Ectodermal cell (in vitro differentiated cells): ENCODE data around the gene SCN9A.
"Not testable (repeated sequence)": the region's sequence is repeated elsewhere in the genome, so short reads cannot be mapped to it uniquely, and the experiment has no call there.

ENCODE experiments used
- H3K27ac ChIP-seq: 2 replicates; pipeline ENCODE4 v1.7.0; 2013; ENCODE audit warnings: mild to moderate bottlenecking, low read depth, low read length; ENCODE audit not compliant: insufficient read depth, poor library complexity, severe bottlenecking
- H3K27me3 ChIP-seq: 2 replicates; pipeline ENCODE4 v1.7.0; 2013; ENCODE audit warnings: mild to moderate bottlenecking, low read length; ENCODE audit not compliant: insufficient read depth, control insufficient read depth, poor library complexity, severe bottlenecking
- H3K36me3 ChIP-seq: one replicate; pipeline ENCODE4 v1.7.0; 2013; ENCODE audit warnings: low read length; ENCODE audit not compliant: control insufficient read depth, insufficient read depth
- H3K4me1 ChIP-seq: one replicate; pipeline ENCODE4 v1.7.0; 2013; ENCODE audit warnings: low read length; ENCODE audit not compliant: control insufficient read depth, insufficient read depth
- H3K4me3 ChIP-seq: 2 replicates; pipeline ENCODE4 v1.7.0; 2013; ENCODE audit warnings: low read depth, low read length, control low read depth; ENCODE audit not compliant: insufficient read depth
- H3K9me3 ChIP-seq: 2 replicates; pipeline ENCODE4 v1.7.0; 2013; ENCODE audit warnings: mild to moderate bottlenecking, low read length, moderate library complexity; ENCODE audit not compliant: control insufficient read depth
- WGBS, 2 experiments: methylation state at CpG; one replicate each; pipeline ENCODE4 v1.1.7; 2013; ENCODE audit warnings: missing lambda C conversion rate in 2 of 2; 5-methylcytosine and 5-hydroxymethylcytosine counted together

The SCN9A gene

GRCh38 chr2:166233244-166233643, 142.5 kb downstream of the SCN9A start:
- H3K9me3 ChIP-seq, result no peaks in the 10 kb centered on the region
- H3K27ac ChIP-seq, result no peak overlapping the region
- no peaks in the 10 kb centered on the region for H3K27me3 ChIP-seq
- H3K4me3 ChIP-seq, result no peak overlapping the region
- H3K36me3 ChIP-seq, result no peaks in the 10 kb centered on the region
- WGBS, 2 experiments, result 100% methylated on average over 2 of the region's 2 CpGs; no CpG with 5 or more reads in 1 of the 2 experiments
- H3K4me1 ChIP-seq, result no peaks in the 10 kb centered on the region

DNA sequence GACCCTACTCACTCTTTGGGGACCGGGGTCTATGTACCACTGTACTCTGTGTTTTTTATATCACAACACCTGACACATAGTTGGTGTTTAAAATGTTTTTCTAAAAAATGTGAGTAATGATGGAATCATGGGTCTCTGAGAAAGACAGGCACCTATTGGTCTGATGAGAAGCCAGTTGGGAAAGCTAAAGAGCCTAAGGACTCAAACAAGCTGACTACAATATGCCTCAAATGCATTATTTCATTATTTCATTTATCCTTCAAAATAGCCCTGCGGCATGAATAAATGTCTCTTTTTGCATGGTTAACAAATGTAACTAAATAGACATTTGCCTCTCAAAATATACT, 145.0 kb downstream of the SCN9A start:
- no peaks in the 10 kb centered on the region for H3K4me1 ChIP-seq
- WGBS, 2 experiments, result 47 to 83% methylated on average over 1 to 2 of the region's 2 CpGs
- H3K27me3 ChIP-seq, result no peaks in the 10 kb centered on the region
- H3K9me3 ChIP-seq, result no peaks in the 10 kb centered on the region
- H3K27ac ChIP-seq, result no peak overlapping the region
- no peaks in the 10 kb centered on the region for H3K36me3 ChIP-seq
- H3K4me3 ChIP-seq, result no peak overlapping the region

DNA sequence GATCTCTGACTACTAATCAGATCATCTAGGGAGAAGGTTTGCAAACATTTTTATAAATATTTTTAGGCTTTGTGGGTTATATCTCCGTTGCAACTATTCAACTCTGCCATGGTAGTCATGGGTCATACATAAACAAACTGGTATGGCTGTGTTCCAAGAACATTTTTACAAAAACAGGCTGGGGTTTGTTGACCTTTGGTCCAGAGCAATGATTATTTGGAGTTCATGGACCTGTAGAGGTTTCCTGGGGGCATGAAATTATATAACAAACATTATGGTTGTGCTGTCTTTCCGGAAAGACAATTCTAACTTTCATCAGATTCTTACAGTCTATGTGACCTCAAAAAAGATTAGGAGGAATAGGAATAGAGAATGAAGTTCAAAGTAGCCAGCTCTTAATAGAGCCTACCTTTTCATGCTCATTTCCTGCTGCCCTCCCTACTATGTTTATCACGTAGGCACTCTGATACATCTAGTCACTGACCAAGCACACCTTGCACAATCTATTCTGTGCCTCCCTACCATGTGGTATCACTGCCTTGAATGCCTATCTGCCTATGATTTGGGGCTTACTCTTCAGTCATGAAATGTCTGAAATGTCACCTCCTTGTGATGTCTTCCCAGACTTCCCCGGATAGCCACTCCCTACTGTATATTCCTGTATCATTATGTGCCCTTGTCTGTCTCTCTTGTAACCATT, 145.6 kb downstream of the SCN9A start:
- no peaks in the 10 kb centered on the region for H3K9me3 ChIP-seq
- H3K27me3 ChIP-seq, result no peaks in the 10 kb centered on the region
- no peaks in the 10 kb centered on the region for H3K36me3 ChIP-seq
- 88 to 91% methylated on average over 3 to 4 of the region's 4 CpGs for WGBS, 2 experiments
- H3K27ac ChIP-seq, result no peak overlapping the region
- H3K4me1 ChIP-seq, result no peaks in the 10 kb centered on the region
- no peak overlapping the region for H3K4me3 ChIP-seq

- no peaks in the 10 kb centered on the region for H3K9me3 ChIP-seq
- H3K27ac ChIP-seq, result no peak overlapping the region
These were observed 146.1 kb downstream of the SCN9A start for GRCh38 chr2:166229678-166230023.

GRCh38 chr2:166224197-166224596, 151.5 kb downstream of the SCN9A start:
- no peaks in the 10 kb centered on the region for H3K9me3 ChIP-seq
- H3K27ac ChIP-seq, result no peak overlapping the region
- no peak overlapping the region for H3K4me3 ChIP-seq
- no peaks in the 10 kb centered on the region for H3K4me1 ChIP-seq
- H3K27me3 ChIP-seq, result no peaks in the 10 kb centered on the region
- no peaks in the 10 kb centered on the region for H3K36me3 ChIP-seq

More at GRCh38 chr2:166229678-166230023, 146.1 kb downstream of the SCN9A start:
- H3K4me3 ChIP-seq, result no peak overlapping the region
- H3K36me3 ChIP-seq, result no peaks in the 10 kb centered on the region
- H3K4me1 ChIP-seq, result no peaks in the 10 kb centered on the region
- no peaks in the 10 kb centered on the region for H3K27me3 ChIP-seq

GRCh38 chr2:166223298-166223697, 152.4 kb downstream of the SCN9A start:
- Histone ChIP-seq H3K9me3 (no peaks in the 10 kb centered on the region), H3K36me3 (no peaks in the 10 kb centered on the region), H3K27me3 (no peaks in the 10 kb centered on the region), H3K4me1 (no peaks in the 10 kb centered on the region), H3K4me3 (no peak overlapping the region), H3K27ac (no peak overlapping the region)
- WGBS, 2 experiments, result 92 to 97% methylated on average over 1 of the region's 4 CpGs

- no peak overlapping the region for H3K4me3 ChIP-seq
- no peaks in the 10 kb centered on the region for H3K9me3 ChIP-seq
- no peaks in the 10 kb centered on the region for H3K27me3 ChIP-seq
- no peaks in the 10 kb centered on the region for H3K4me1 ChIP-seq
- WGBS, 2 experiments, result 89% methylated on average over 1 of the region's 1 CpG; no CpG with 5 or more reads in 1 of the 2 experiments
- H3K27ac ChIP-seq, result no peak overlapping the region
- no peaks in the 10 kb centered on the region for H3K36me3 ChIP-seq
These were observed 164.7 kb downstream of the SCN9A start for GRCh38 chr2:166211079-166211478.

DNA sequence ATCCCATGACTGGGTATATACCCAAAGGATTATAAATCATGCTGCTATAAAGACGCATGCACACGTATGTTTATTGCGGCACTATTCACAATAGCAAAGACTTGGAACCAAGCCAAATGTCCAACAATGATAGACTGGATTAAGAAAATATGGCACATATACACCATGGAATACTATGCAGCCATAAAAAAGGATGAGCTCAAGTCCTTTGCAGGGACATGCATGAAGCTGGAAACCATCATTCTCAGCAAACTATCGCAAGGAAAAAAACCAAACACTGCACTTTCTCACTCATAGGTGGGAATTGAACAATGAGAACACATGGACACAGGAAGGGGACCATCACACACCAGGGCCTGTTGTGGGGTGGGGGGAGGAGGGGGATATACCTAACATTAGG, 165.8 kb downstream of the SCN9A start:
- not testable (repeated sequence) for H3K9me3 ChIP-seq, H3K4me3 ChIP-seq, H3K36me3 ChIP-seq, H3K27me3 ChIP-seq, H3K27ac ChIP-seq, H3K4me1 ChIP-seq
- WGBS, 2 experiments, result 90 to 94% methylated on average over 1 of the region's 4 CpGs

- not testable (repeated sequence) for H3K36me3 ChIP-seq, H3K4me3 ChIP-seq, H3K27ac ChIP-seq
These were observed 166.4 kb downstream of the SCN9A start for GRCh38 chr2:166209367-166209766.

DNA sequence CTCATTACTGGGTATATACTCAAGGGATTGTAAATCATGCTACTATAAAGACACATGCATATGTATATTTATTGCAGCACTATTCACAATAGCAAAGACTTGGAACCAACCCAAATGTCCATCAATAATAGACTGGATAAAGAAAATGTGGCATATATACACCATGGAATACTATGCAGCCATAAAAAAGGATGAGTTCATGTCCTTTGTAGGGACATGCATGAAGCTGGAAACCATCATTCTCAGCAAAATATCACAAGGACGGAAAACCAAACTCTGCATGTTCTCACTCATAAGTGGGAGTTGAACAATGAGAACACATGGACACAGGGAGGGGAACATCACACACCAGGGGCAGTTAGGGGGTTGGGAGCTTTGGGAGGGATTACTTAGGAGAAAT, 169.6 kb downstream of the SCN9A start:
- 91 to 100% methylated on average over 1 of the region's 1 CpG for WGBS, 2 experiments
- H3K27ac ChIP-seq, H3K9me3 ChIP-seq, H3K4me1 ChIP-seq, H3K36me3 ChIP-seq, H3K4me3 ChIP-seq, H3K27me3 ChIP-seq: not testable (repeated sequence)

More at GRCh38 chr2:166209367-166209766, 166.4 kb downstream of the SCN9A start:
- H3K9me3 ChIP-seq, H3K27me3 ChIP-seq, H3K4me1 ChIP-seq: not testable (repeated sequence)
- WGBS, 2 experiments, result no CpG with 5 or more reads among the region's 1 CpG

DNA sequence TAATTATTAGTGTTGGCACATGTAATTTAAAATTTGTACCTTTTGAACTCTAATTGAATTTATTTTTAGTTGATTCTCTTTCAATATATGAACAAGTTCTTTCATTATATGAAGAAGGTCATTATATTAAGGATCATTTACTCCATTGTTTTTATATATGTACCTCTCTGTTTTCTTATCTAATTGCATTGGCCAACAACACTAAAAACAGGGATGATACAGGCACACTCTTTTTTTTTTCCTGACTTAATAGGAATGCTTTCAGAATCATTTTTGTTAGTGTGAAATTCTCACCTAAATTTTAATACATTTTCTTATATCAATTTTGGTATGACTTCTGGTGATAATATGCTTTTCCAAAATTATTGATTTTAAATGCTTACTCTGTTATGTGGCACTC, 173.0 kb downstream of the SCN9A start:
- no peaks in the 10 kb centered on the region for H3K4me1 ChIP-seq
- H3K27ac ChIP-seq, result no peak overlapping the region
- H3K27me3 ChIP-seq, result no peaks in the 10 kb centered on the region
- H3K9me3 ChIP-seq, result no peaks in the 10 kb centered on the region
- no peaks in the 10 kb centered on the region for H3K36me3 ChIP-seq
- no peak overlapping the region for H3K4me3 ChIP-seq
